Esophagus squamous epithelium (tissue), 4 donors: ENCODE data around the gene TBC1D9.

ENCODE experiments used
- CTCF ChIP-seq, 6 experiments: fragments of 450-650 bp in 4 of 6; fragments of 200-600 bp in 2 of 6; sonication (generic) in 2 of 6; IDR thresholded peaks; one replicate each; pipeline ENCODE4 v1.5.1; 2016 to 2019; ENCODE audit warnings: antibody characterized with exemption in 6 of 6, mild to moderate bottlenecking in 4 of 6, moderate library complexity in 4 of 6
- POLR2A ChIP-seq, 4 donors: fragments of 450-650 bp; IDR thresholded peaks; one replicate each; pipeline ENCODE4 v1.6.1; 2017; ENCODE audit warnings: antibody characterized with exemption in 4 of 4, mild to moderate bottlenecking in 4 of 4, moderate library complexity in 3 of 4

DNA sequence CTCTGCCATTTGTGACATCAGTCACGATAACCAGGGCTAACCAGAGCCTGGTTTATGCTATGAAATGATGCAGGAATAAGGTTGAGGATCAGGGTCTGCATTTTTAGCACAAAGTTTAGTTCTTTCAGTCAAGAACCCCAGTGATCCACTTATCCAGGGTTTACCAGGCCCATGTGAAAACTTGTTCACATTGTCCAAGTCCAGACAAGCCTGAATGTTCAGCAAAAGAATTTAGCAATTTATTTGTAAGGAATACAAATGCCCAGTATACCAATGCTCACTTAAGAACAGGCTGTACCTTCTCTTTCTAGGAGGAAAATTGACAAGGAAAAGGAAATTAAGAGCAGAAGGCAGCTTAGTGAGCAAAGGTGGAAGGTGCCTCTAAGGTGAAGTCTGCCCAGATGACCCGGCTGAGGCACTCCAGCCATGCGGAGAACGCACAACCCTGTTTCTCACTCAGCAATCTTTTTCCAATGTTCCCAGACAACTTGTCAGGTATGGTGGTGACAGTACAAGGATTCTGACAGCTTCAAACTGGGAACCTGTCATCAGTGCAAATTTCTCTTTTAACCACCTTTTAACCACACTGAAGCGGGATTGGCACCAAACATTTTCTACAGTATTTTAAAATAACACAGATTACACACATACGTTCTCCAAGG, 54.0 kb downstream of the TBC1D9 start:
- no peak for TF ChIP-seq CTCF (IDR thresholded peaks at IDR 0.05)
- peak in 1 of 4 donors; percentile 14 for TF ChIP-seq POLR2A (IDR thresholded peaks at IDR 0.05)
